ENCODE data around the gene OR2J1. TPM values are rescaled to one million over a fixed set of nuclear protein-coding genes. Genes with fewer than 3 reads are reported as not detected.

The OR2J1 gene
- total RNA-seq, 1 experiment from 2014 or later, result not detected

DNA sequence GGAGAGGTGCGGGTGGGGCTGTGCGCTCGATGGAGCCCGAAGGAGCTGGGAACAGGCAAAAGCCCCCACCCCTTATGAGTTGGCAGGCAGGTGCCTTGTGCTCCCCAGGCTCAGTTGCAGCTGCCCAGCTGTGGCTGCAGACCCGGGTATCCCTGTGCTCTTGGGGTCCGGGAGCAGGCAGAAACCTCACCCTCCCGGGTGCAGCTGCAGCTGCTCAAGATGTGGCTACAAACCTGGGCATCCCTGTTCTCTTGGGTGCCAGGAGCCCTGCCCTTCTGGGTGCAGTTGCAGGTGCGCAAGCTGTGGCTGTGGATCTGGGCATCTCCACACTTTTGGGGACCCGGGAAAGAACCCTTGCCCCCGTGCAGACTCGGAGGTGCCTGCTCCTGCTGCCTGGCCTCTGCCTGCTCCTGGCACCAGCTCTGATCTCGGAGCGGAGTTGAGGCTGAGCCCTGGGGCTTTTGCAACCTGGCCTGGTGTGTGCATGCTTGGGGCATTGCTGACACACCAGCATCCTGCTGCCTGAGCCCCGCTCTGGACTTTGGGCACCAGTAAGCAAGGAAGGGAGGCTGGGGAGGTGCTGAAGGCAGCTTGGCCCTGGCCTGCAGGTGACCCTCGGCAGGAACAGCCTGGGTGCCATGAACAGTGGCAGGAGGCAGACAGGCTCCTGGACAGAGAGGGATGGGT is 30.2 kb downstream of the OR2J1 start:
- no peak for TF ChIP-seq CTCF (IDR thresholded peaks at IDR 0.05; ENCODE audit: insufficient read depth in 1 of 2, low read depth in 1 of 2, low read length in 1 of 2, severe bottlenecking in 1 of 2, unreplicated experiment in 1 of 2)
- no peaks in the 10 kb centered on the region for H3K9me3 Mint-ChIP-seq (ENCODE audit: unreplicated experiment)
- H3K27ac Mint-ChIP-seq (ENCODE audit: unreplicated experiment), result no peak overlapping the region
- H3K4me3 Mint-ChIP-seq (ENCODE audit: unreplicated experiment), result no peak overlapping the region
- intact Hi-C loops (cut with micrococcal nuclease; ENCODE audit: unreplicated experiment), result no loop called here
- DNase-seq, result no peak
- peaks cover 6% of the 10 kb centered on the region for H3K27me3 Mint-ChIP-seq (ENCODE audit: insufficient read depth, unreplicated experiment)
- no peaks in the 10 kb centered on the region for H3K9me3 ChIP-seq
- H3K4me3 ChIP-seq (ENCODE audit: low read depth, low read length), result no peak overlapping the region
- ChIA-PET POLR2A (no interaction called here), CTCF (no interaction called here)
- H3K36me3 ChIP-seq (ENCODE audit: control insufficient read depth, insufficient read depth, low read length), result no peaks in the 10 kb centered on the region
- BruUV-seq (replicated peaks), result no TSS peak
- no peaks in the 10 kb centered on the region for H3K36me3 Mint-ChIP-seq (ENCODE audit: insufficient read depth, unreplicated experiment)
- no peaks in the 10 kb centered on the region for H3K4me1 ChIP-seq
- H3K4me1 Mint-ChIP-seq (ENCODE audit: low read depth, unreplicated experiment), result no peaks in the 10 kb centered on the region
- H3K27me3 ChIP-seq (replicated peaks; ENCODE audit: control insufficient read depth, insufficient read depth, low read length), result no peaks in the 10 kb centered on the region

- intact Hi-C loops (cut with micrococcal nuclease; ENCODE audit: unreplicated experiment), result no loop called here
- H3K36me3 Mint-ChIP-seq (ENCODE audit: insufficient read depth, unreplicated experiment), result no peaks in the 10 kb centered on the region
These were observed 31.4 kb downstream of the OR2J1 start for GRCh38 chr6:29130644-29131043.

DNA sequence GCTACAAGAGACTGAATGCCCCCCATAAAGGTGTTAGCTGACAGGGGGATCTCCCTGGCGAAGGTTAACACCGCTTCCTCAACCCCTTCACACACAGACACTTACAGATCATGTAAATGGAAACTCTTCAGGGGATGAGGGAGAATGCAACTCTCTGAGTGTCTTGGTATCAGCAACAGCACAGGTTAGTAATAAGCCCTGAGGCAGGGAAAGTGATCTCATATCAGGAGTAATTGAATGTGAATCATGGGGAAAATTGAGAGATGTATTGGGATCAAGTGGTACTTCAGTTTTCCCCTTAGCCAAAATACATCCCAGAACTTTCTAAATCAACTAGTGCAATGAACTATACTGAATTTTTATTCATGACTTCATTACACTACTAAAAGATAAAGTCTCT is 32.4 kb downstream of the OR2J1 start:
- H3K9me3 ChIP-seq, result no peaks in the 10 kb centered on the region
- H3K36me3 Mint-ChIP-seq (ENCODE audit: insufficient read depth, unreplicated experiment), result no peaks in the 10 kb centered on the region
- H3K27me3 ChIP-seq (replicated peaks; ENCODE audit: control insufficient read depth, insufficient read depth, low read length), result no peaks in the 10 kb centered on the region
- no peaks in the 10 kb centered on the region for H3K4me1 Mint-ChIP-seq (ENCODE audit: low read depth, unreplicated experiment)
- ChIA-PET POLR2A (no interaction called here), CTCF (no interaction called here)
- intact Hi-C loops (cut with micrococcal nuclease; ENCODE audit: unreplicated experiment), result no loop called here
- H3K36me3 ChIP-seq (ENCODE audit: control insufficient read depth, insufficient read depth, low read length), result no peaks in the 10 kb centered on the region
- H3K27ac Mint-ChIP-seq (ENCODE audit: unreplicated experiment), result no peak overlapping the region
- no peak for DNase-seq
- H3K9me3 Mint-ChIP-seq (ENCODE audit: unreplicated experiment), result no peaks in the 10 kb centered on the region
- no peak overlapping the region for H3K4me3 ChIP-seq (ENCODE audit: low read depth, low read length)
- TF ChIP-seq CTCF (IDR thresholded peaks at IDR 0.05; ENCODE audit: insufficient read depth in 1 of 2, low read depth in 1 of 2, low read length in 1 of 2, severe bottlenecking in 1 of 2, unreplicated experiment in 1 of 2), result no peak
- H3K4me3 Mint-ChIP-seq (ENCODE audit: unreplicated experiment), result no peak overlapping the region
- H3K27me3 Mint-ChIP-seq (ENCODE audit: insufficient read depth, unreplicated experiment), result peaks cover 6% of the 10 kb centered on the region
- no TSS peak for BruUV-seq (replicated peaks)
- no peaks in the 10 kb centered on the region for H3K4me1 ChIP-seq

More at GRCh38 chr6:29130644-29131043, 31.4 kb downstream of the OR2J1 start:
- DNase-seq, result no peak
- POLR2A ChIA-PET, result no interaction called here
- Mint-ChIP-seq H3K27ac (ENCODE audit: unreplicated experiment) (no peak overlapping the region), H3K4me3 (ENCODE audit: unreplicated experiment) (no peak overlapping the region), H3K27me3 (ENCODE audit: insufficient read depth, unreplicated experiment) (peaks cover 6% of the 10 kb centered on the region), H3K4me1 (ENCODE audit: low read depth, unreplicated experiment) (no peaks in the 10 kb centered on the region), H3K9me3 (ENCODE audit: unreplicated experiment) (no peaks in the 10 kb centered on the region)
- BruUV-seq (replicated peaks), result no TSS peak
- TF ChIP-seq CTCF (IDR thresholded peaks at IDR 0.05; ENCODE audit: insufficient read depth in 1 of 2, low read depth in 1 of 2, low read length in 1 of 2, severe bottlenecking in 1 of 2, unreplicated experiment in 1 of 2), result no peak
- no peaks in the 10 kb centered on the region for H3K4me1 ChIP-seq
- no peaks in the 10 kb centered on the region for H3K27me3 ChIP-seq (replicated peaks; ENCODE audit: control insufficient read depth, insufficient read depth, low read length)
- H3K36me3 ChIP-seq (ENCODE audit: control insufficient read depth, insufficient read depth, low read length), result no peaks in the 10 kb centered on the region
- CTCF ChIA-PET, result no interaction called here
- H3K9me3 ChIP-seq, result no peaks in the 10 kb centered on the region
- no peak overlapping the region for H3K4me3 ChIP-seq (ENCODE audit: low read depth, low read length)
